GM19328 (cell line): ENCODE measurements around the gene GAL.

Experiments
- ATAC-seq: cut with Tn5 transposase; IDR thresholded peaks from one replicate; pipeline ENCODE4 v1.9.1; 2021; ENCODE audit warnings: mild to moderate bottlenecking, moderate library complexity; ENCODE audit not compliant: unreplicated experiment

Gene GAL

GRCh38 chr11:68704887-68705286, 20.5 kb downstream of the GAL start:
- ATAC-seq = no peak

- no peak for ATAC-seq
Observed at GRCh38 chr11:68707527-68707926, 23.2 kb downstream of the GAL start.

GRCh38 chr11:68709062-68709461, 24.7 kb downstream of the GAL start:
- no peak for ATAC-seq

- no peak for ATAC-seq
Observed at GRCh38 chr11:68710409-68710808, 26.1 kb downstream of the GAL start.

- ATAC-seq = no peak
Observed at GRCh38 chr11:68711114-68711513, 26.8 kb downstream of the GAL start.

GRCh38 chr11:68714060-68714856, 29.9 kb downstream of the GAL start:
- ATAC-seq = no peak

- no peak for ATAC-seq
Observed at GRCh38 chr11:68715456-68716122, 31.2 kb downstream of the GAL start.

GRCh38 chr11:68721075-68721474, 36.7 kb downstream of the GAL start:
- ATAC-seq = no peak

- no peak for ATAC-seq
Observed at GRCh38 chr11:68722143-68722542, 37.8 kb downstream of the GAL start.

- no peak for ATAC-seq
Observed at GRCh38 chr11:68724293-68724692, 39.9 kb downstream of the GAL start.

GRCh38 chr11:68727783-68728182, 43.4 kb downstream of the GAL start:
- no peak for ATAC-seq

GRCh38 chr11:68734111-68734510, 49.8 kb downstream of the GAL start:
- no peak for ATAC-seq

- ATAC-seq = no peak
Observed at GRCh38 chr11:68735125-68735524, 50.8 kb downstream of the GAL start.

- no peak for ATAC-seq
Observed at GRCh38 chr11:68735646-68736045, 51.3 kb downstream of the GAL start.
